HK-2 (cell line): ENCODE data around the gene MRPL19.

ENCODE experiments used
- DNase-seq: peaks from one replicate; pipeline ENCODE4 v3.0.0-alpha.2; 2018; ENCODE audit not compliant: unreplicated experiment

MRPL19 gene

GRCh38 chr2:75736276-75736675 lies 89.7 kb downstream of the MRPL19 start:
- DNase-seq: no peak

GRCh38 chr2:75737961-75738360 lies 91.4 kb downstream of the MRPL19 start:
- DNase-seq: no peak
